Measurements from ENCODE around the gene ERBB4. TPM values are rescaled to one million over a fixed set of nuclear protein-coding genes. Genes with fewer than 3 reads are reported as not detected.

Gene ERBB4
- total RNA-seq, 2 donors from 2014 or later = 1.0 to 32.8 TPM

- Histone ChIP-seq H3K27me3 (replicated peaks; ENCODE audit: insufficient read depth) (no peaks in the 10 kb centered on the region), H3K9me3 (no peaks in the 10 kb centered on the region), H3K4me3 (no peak overlapping the region), H3K4me1 (replicated peaks) (no peaks in the 10 kb centered on the region), H3K36me3 (no peaks in the 10 kb centered on the region), H3K27ac (no peak overlapping the region)
- DNase-seq (ENCODE audit: low spot score) = no peak
- intact Hi-C loops (cut with DNase I) = no loop called here
- WGBS = 32% methylated on average over 2 of the region's 2 CpGs
- no peak for TF ChIP-seq CTCF (IDR thresholded peaks at IDR 0.05)
- peak; percentile 30 for TF ChIP-seq POLR2AphosphoS5 (IDR thresholded peaks at IDR 0.05)
These were observed 702.9 kb downstream of the ERBB4 start for GRCh38 chr2:211835695-211836094.

- 90% methylated on average over 4 of the region's 4 CpGs for WGBS
- no peaks in the 10 kb centered on the region for H3K27me3 ChIP-seq (replicated peaks; ENCODE audit: insufficient read depth)
- H3K4me1 ChIP-seq (replicated peaks) = no peaks in the 10 kb centered on the region
- H3K36me3 ChIP-seq = no peaks in the 10 kb centered on the region
- no peak overlapping the region for H3K4me3 ChIP-seq
- no peak for DNase-seq (ENCODE audit: low spot score)
- intact Hi-C loops (cut with DNase I) = no loop called here
- H3K9me3 ChIP-seq = no peaks in the 10 kb centered on the region
- no peak overlapping the region for H3K27ac ChIP-seq
- TF ChIP-seq POLR2A (IDR thresholded peaks at IDR 0.05) (no peak), POLR2AphosphoS5 (IDR thresholded peaks at IDR 0.05) (no peak), CTCF (IDR thresholded peaks at IDR 0.05) (no peak)
These were observed 704.9 kb downstream of the ERBB4 start for GRCh38 chr2:211833582-211834279.

GRCh38 chr2:211829725-211830124 is 708.9 kb downstream of the ERBB4 start:
- no peaks in the 10 kb centered on the region for H3K36me3 ChIP-seq
- H3K9me3 ChIP-seq = no peaks in the 10 kb centered on the region
- TF ChIP-seq CTCF (IDR thresholded peaks at IDR 0.05) (no peak), POLR2AphosphoS5 (IDR thresholded peaks at IDR 0.05) (no peak), POLR2A (IDR thresholded peaks at IDR 0.05) (no peak)
- H3K27me3 ChIP-seq (replicated peaks; ENCODE audit: insufficient read depth) = no peaks in the 10 kb centered on the region
- no peak for DNase-seq (ENCODE audit: low spot score)
- H3K4me3 ChIP-seq = no peak overlapping the region
- no peak overlapping the region for H3K27ac ChIP-seq
- no peaks in the 10 kb centered on the region for H3K4me1 ChIP-seq (replicated peaks)
- intact Hi-C loops (cut with DNase I) = no loop called here
- 68% methylated on average over 3 of the region's 3 CpGs for WGBS

GRCh38 chr2:211823886-211824479 is 714.6 kb downstream of the ERBB4 start:
- no peaks in the 10 kb centered on the region for H3K36me3 ChIP-seq
- 55% methylated on average over 7 of the region's 7 CpGs for WGBS
- no peak for DNase-seq (ENCODE audit: low spot score)
- TF ChIP-seq POLR2AphosphoS5 (IDR thresholded peaks at IDR 0.05) (no peak), CTCF (IDR thresholded peaks at IDR 0.05) (no peak), POLR2A (IDR thresholded peaks at IDR 0.05) (no peak)
- H3K27ac ChIP-seq = no peak overlapping the region
- no peaks in the 10 kb centered on the region for H3K9me3 ChIP-seq
- H3K27me3 ChIP-seq (replicated peaks; ENCODE audit: insufficient read depth) = no peaks in the 10 kb centered on the region
- no peaks in the 10 kb centered on the region for H3K4me1 ChIP-seq (replicated peaks)
- H3K4me3 ChIP-seq = no peak overlapping the region
- intact Hi-C loops (cut with DNase I) = no loop called here

Measured in prostate gland (tissue), 2 donors.